D341Med (cell line): ENCODE results near the gene COL1A1.

Experiments used
- DNase-seq: peaks from one replicate; pipeline ENCODE4 v3.0.0; 2012; ENCODE audit warnings: low spot score

The COL1A1 gene

GRCh38 chr17:50213026-50214022, 11.9 kb upstream of the COL1A1 start:
- peak; percentile 48 for DNase-seq

- DNase-seq = no peak
Observed at GRCh38 chr17:50212121-50212843, 10.9 kb upstream of the COL1A1 start.

- DNase-seq = no peak
Observed at GRCh38 chr17:50211249-50212120, 10.1 kb upstream of the COL1A1 start.

- peak; percentile 40 for DNase-seq
Observed at GRCh38 chr17:50210240-50211225, 9.1 kb upstream of the COL1A1 start.

GRCh38 chr17:50209472-50210239, 8.2 kb upstream of the COL1A1 start:
- DNase-seq = peak; percentile 53

GRCh38 chr17:50209133-50209471, 7.7 kb upstream of the COL1A1 start:
- DNase-seq = no peak

- no peak for DNase-seq
Observed at GRCh38 chr17:50208611-50209061, 7.2 kb upstream of the COL1A1 start.

GRCh38 chr17:50207792-50208567, 6.5 kb upstream of the COL1A1 start:
- DNase-seq = peak; percentile 29

- no peak for DNase-seq
Observed at GRCh38 chr17:50207315-50207714, 5.9 kb upstream of the COL1A1 start.

GRCh38 chr17:50206604-50207293, 5.3 kb upstream of the COL1A1 start:
- peak; percentile 59 for DNase-seq

GRCh38 chr17:50205963-50206505, 4.6 kb upstream of the COL1A1 start:
- no peak for DNase-seq

- no peak for DNase-seq
Observed at GRCh38 chr17:50205111-50205962, 3.9 kb upstream of the COL1A1 start.

- DNase-seq = no peak
Observed at GRCh38 chr17:50204431-50204830, 3.0 kb upstream of the COL1A1 start.

GRCh38 chr17:50203604-50204345, 2.3 kb upstream of the COL1A1 start:
- DNase-seq = no peak

- no peak for DNase-seq
Observed at GRCh38 chr17:50203086-50203485, 1.7 kb upstream of the COL1A1 start.

GRCh38 chr17:50200457-50201275, 765 bp downstream of the COL1A1 start:
- DNase-seq = peak; percentile 94
